Measurements from ENCODE around the gene ZNF385C. TPM values are rescaled to one million over a fixed set of nuclear protein-coding genes. Genes with fewer than 3 reads are reported as not detected.

Gene ZNF385C
- total and polyA plus RNA-seq, 4 donors, result 0.49 TPM; not detected in 3

DNA sequence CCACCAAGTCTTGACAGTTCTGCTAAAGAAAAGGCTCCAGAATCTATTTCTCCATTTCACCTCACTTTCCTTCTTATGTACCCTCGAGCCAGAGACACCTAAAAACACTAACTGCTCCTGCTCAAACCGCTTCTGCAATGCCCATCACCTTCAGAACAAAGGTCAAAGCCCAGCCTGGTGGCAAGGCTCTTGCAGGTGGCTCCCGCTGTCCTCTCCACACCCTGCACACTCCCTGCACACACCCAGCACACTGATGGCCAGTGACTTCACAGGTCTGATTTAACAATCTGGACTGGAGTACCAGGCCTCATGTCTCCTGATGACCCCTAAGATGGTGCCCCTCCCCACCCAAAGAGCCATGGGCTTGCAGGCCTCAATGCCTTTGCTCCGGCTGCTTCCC is 38.0 kb downstream of the ZNF385C start:
- no peaks in the 10 kb centered on the region for H3K9me3 ChIP-seq (ENCODE audit: control insufficient read depth, low read length)
- H3K4me1 ChIP-seq (ENCODE audit: control insufficient read depth in 1 of 2, insufficient read depth in 2 of 2, low read length in 2 of 2), result no peaks in the 10 kb centered on the region
- H3K36me3 ChIP-seq (ENCODE audit: control insufficient read depth in 1 of 2, insufficient read depth in 2 of 2, low read length in 1 of 2), result no peaks in the 10 kb centered on the region
- H3K27me3 ChIP-seq (ENCODE audit: control insufficient read depth in 1 of 2, insufficient read depth in 2 of 2, low read length in 1 of 2), result no peaks in the 10 kb centered on the region
- DNase-seq, result no peak
- H3K27ac ChIP-seq (ENCODE audit: low read depth in 1 of 2, low read length in 2 of 2), result no peak overlapping the region
- ATAC-seq (ENCODE audit: low FRiP score), result no peak
- intact Hi-C loops (cut with DNase I), result no loop called here
- 89 to 90% methylated on average over 4 of the region's 4 CpGs for WGBS, 2 donors
- no peak overlapping the region for H3K4me3 ChIP-seq (ENCODE audit: low read length in 2 of 2)

- 69 to 71% methylated on average over 4 of the region's 4 CpGs for WGBS, 2 donors
- Histone ChIP-seq H3K36me3 (ENCODE audit: control insufficient read depth in 1 of 2, insufficient read depth in 2 of 2, low read length in 1 of 2) (no peaks in the 10 kb centered on the region), H3K9me3 (ENCODE audit: control insufficient read depth, low read length) (no peaks in the 10 kb centered on the region), H3K27ac (ENCODE audit: low read depth in 1 of 2, low read length in 2 of 2) (no peak overlapping the region), H3K27me3 (ENCODE audit: control insufficient read depth in 1 of 2, insufficient read depth in 2 of 2, low read length in 1 of 2) (no peaks in the 10 kb centered on the region), H3K4me1 (ENCODE audit: control insufficient read depth in 1 of 2, insufficient read depth in 2 of 2, low read length in 2 of 2) (no peaks in the 10 kb centered on the region), H3K4me3 (ENCODE audit: low read length in 2 of 2) (no peak overlapping the region)
- ATAC-seq (ENCODE audit: low FRiP score) (no peak), DNase-seq (no peak)
- intact Hi-C loops (cut with DNase I), result no loop called here
Measured at GRCh38 chr17:42059815-42060214, 38.5 kb downstream of the ZNF385C start.

GRCh38 chr17:42058063-42058462 is 40.2 kb downstream of the ZNF385C start:
- ATAC-seq (ENCODE audit: low FRiP score), result no peak
- Histone ChIP-seq H3K27ac (ENCODE audit: low read depth in 1 of 2, low read length in 2 of 2) (no peak overlapping the region), H3K9me3 (ENCODE audit: control insufficient read depth, low read length) (no peaks in the 10 kb centered on the region), H3K36me3 (ENCODE audit: control insufficient read depth in 1 of 2, insufficient read depth in 2 of 2, low read length in 1 of 2) (no peaks in the 10 kb centered on the region), H3K27me3 (ENCODE audit: control insufficient read depth in 1 of 2, insufficient read depth in 2 of 2, low read length in 1 of 2) (no peaks in the 10 kb centered on the region), H3K4me1 (ENCODE audit: control insufficient read depth in 1 of 2, insufficient read depth in 2 of 2, low read length in 2 of 2) (no peaks in the 10 kb centered on the region), H3K4me3 (ENCODE audit: low read length in 2 of 2) (no peak overlapping the region)
- WGBS, 2 donors, result 57 to 60% methylated on average over 7 of the region's 7 CpGs
- intact Hi-C loops (cut with DNase I), result no loop called here
- no peak for DNase-seq

- Histone ChIP-seq H3K27me3 (ENCODE audit: control insufficient read depth in 1 of 2, insufficient read depth in 2 of 2, low read length in 1 of 2) (no peaks in the 10 kb centered on the region), H3K9me3 (ENCODE audit: control insufficient read depth, low read length) (no peaks in the 10 kb centered on the region), H3K27ac (ENCODE audit: low read depth in 1 of 2, low read length in 2 of 2) (no peak overlapping the region), H3K36me3 (ENCODE audit: control insufficient read depth in 1 of 2, insufficient read depth in 2 of 2, low read length in 1 of 2) (no peaks in the 10 kb centered on the region), H3K4me1 (ENCODE audit: control insufficient read depth in 1 of 2, insufficient read depth in 2 of 2, low read length in 2 of 2) (no peaks in the 10 kb centered on the region), H3K4me3 (ENCODE audit: low read length in 2 of 2) (no peak overlapping the region)
- WGBS, 2 donors, result 77 to 79% methylated on average over 3 of the region's 3 CpGs
- no peak for DNase-seq
- no peak for ATAC-seq (ENCODE audit: low FRiP score)
- intact Hi-C loops (cut with DNase I), result no loop called here
Measured at GRCh38 chr17:42056635-42057034, 41.6 kb downstream of the ZNF385C start.

DNA sequence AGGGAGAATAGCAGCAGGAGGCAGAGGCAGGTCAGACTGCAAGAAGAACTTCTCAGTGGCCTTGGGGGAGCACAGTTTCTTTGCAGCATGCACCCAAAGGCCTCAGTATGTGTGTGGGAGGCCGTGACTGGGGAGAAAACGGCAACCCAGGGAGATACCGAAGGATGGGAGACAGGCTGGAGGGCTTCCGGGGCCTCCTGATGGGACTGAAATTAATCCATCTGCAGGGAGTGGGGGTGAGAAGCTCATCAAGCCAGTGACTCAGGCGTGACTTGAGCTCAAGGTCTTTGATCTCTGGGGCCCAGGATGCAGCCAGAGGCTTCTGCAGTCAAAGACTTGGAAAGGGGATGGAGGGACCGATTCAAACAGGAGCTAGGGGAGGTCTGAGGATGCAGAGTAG is 42.8 kb downstream of the ZNF385C start:
- Histone ChIP-seq H3K27me3 (ENCODE audit: control insufficient read depth in 1 of 2, insufficient read depth in 2 of 2, low read length in 1 of 2) (no peaks in the 10 kb centered on the region), H3K27ac (ENCODE audit: low read depth in 1 of 2, low read length in 2 of 2) (no peak overlapping the region), H3K36me3 (ENCODE audit: control insufficient read depth in 1 of 2, insufficient read depth in 2 of 2, low read length in 1 of 2) (no peaks in the 10 kb centered on the region), H3K4me1 (ENCODE audit: control insufficient read depth in 1 of 2, insufficient read depth in 2 of 2, low read length in 2 of 2) (no peaks in the 10 kb centered on the region), H3K9me3 (ENCODE audit: control insufficient read depth, low read length) (no peaks in the 10 kb centered on the region), H3K4me3 (ENCODE audit: low read length in 2 of 2) (no peak overlapping the region)
- 31 to 41% methylated on average over 6 of the region's 6 CpGs for WGBS, 2 donors
- intact Hi-C loops (cut with DNase I), result no loop called here
- no peak for DNase-seq
- no peak for ATAC-seq (ENCODE audit: low FRiP score)

GRCh38 chr17:42055027-42055426 is 43.2 kb downstream of the ZNF385C start:
- Histone ChIP-seq H3K27me3 (ENCODE audit: control insufficient read depth in 1 of 2, insufficient read depth in 2 of 2, low read length in 1 of 2) (no peaks in the 10 kb centered on the region), H3K36me3 (ENCODE audit: control insufficient read depth in 1 of 2, insufficient read depth in 2 of 2, low read length in 1 of 2) (no peaks in the 10 kb centered on the region), H3K27ac (ENCODE audit: low read depth in 1 of 2, low read length in 2 of 2) (no peak overlapping the region), H3K9me3 (ENCODE audit: control insufficient read depth, low read length) (no peaks in the 10 kb centered on the region), H3K4me3 (ENCODE audit: low read length in 2 of 2) (no peak overlapping the region), H3K4me1 (ENCODE audit: control insufficient read depth in 1 of 2, insufficient read depth in 2 of 2, low read length in 2 of 2) (no peaks in the 10 kb centered on the region)
- no peak for DNase-seq
- intact Hi-C loops (cut with DNase I), result no loop called here
- 20 to 24% methylated on average over 3 of the region's 3 CpGs for WGBS, 2 donors
- ATAC-seq (ENCODE audit: low FRiP score), result no peak

GRCh38 chr17:42053731-42054500 is 44.4 kb downstream of the ZNF385C start:
- Histone ChIP-seq H3K36me3 (ENCODE audit: control insufficient read depth in 1 of 2, insufficient read depth in 2 of 2, low read length in 1 of 2) (no peaks in the 10 kb centered on the region), H3K9me3 (ENCODE audit: control insufficient read depth, low read length) (no peaks in the 10 kb centered on the region), H3K27me3 (ENCODE audit: control insufficient read depth in 1 of 2, insufficient read depth in 2 of 2, low read length in 1 of 2) (no peaks in the 10 kb centered on the region), H3K4me1 (ENCODE audit: control insufficient read depth in 1 of 2, insufficient read depth in 2 of 2, low read length in 2 of 2) (no peaks in the 10 kb centered on the region), H3K4me3 (ENCODE audit: low read length in 2 of 2) (no peak overlapping the region), H3K27ac (ENCODE audit: low read depth in 1 of 2, low read length in 2 of 2) (no peak overlapping the region)
- intact Hi-C loops (cut with DNase I), result no loop called here
- 10 to 14% methylated on average over 8 to 12 of the region's 12 CpGs for WGBS, 2 donors
- ATAC-seq (ENCODE audit: low FRiP score) (no peak), DNase-seq (no peak)

DNA sequence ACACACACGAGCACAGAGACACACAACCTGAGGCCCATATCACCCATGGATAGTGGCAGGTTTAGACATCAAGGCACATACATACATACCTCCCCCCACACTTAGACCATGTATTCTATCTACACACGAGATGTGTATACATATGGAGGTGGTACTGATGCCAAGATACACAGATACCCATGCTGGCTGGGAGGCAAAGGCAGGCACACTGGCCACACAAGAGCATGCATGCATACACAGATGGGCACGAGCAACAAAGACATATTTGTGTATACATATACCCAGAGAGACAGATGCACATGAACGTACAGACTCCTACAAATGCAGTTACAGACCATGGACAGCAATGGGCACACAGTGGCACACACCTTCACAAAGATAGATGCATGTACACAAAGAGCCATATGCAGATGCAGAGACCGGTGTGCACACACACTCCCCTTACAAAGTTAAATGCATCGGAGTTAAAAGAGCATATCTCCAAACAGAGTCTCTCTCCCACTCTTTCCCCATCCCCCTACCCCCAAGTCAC is 45.9 kb downstream of the ZNF385C start:
- Histone ChIP-seq H3K9me3 (ENCODE audit: control insufficient read depth, low read length) (no peaks in the 10 kb centered on the region), H3K4me1 (ENCODE audit: control insufficient read depth in 1 of 2, insufficient read depth in 2 of 2, low read length in 2 of 2) (no peaks in the 10 kb centered on the region), H3K4me3 (ENCODE audit: low read length in 2 of 2) (no peak overlapping the region), H3K27me3 (ENCODE audit: control insufficient read depth in 1 of 2, insufficient read depth in 2 of 2, low read length in 1 of 2) (no peaks in the 10 kb centered on the region), H3K27ac (ENCODE audit: low read depth in 1 of 2, low read length in 2 of 2) (no peak overlapping the region), H3K36me3 (ENCODE audit: control insufficient read depth in 1 of 2, insufficient read depth in 2 of 2, low read length in 1 of 2) (no peaks in the 10 kb centered on the region)
- DNase-seq (no peak), ATAC-seq (ENCODE audit: low FRiP score) (no peak)
- 58 to 64% methylated on average over 6 of the region's 6 CpGs for WGBS, 2 donors
- intact Hi-C loops (cut with DNase I), result no loop called here

DNA sequence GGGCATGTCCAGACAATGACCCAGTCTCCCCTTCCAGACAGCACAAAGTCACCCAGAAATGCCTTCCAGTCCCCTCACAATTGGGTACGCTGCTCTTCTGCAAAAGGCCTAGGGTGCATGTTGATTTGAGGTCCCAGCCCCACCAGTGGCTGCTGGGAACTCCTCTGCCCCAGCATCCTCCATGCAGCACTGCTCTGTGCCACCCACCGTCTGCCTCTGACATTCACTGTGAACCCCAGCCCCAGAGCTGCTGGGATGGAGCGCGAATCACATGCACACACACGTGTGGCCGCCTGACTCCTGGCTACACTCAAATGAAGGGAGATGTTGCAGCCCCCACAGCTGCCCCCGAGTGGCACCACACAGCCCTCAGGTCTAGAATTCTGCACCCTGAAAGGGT is 46.6 kb downstream of the ZNF385C start:
- Histone ChIP-seq H3K4me1 (ENCODE audit: control insufficient read depth in 1 of 2, insufficient read depth in 2 of 2, low read length in 2 of 2) (no peaks in the 10 kb centered on the region), H3K9me3 (ENCODE audit: control insufficient read depth, low read length) (no peaks in the 10 kb centered on the region), H3K27ac (ENCODE audit: low read depth in 1 of 2, low read length in 2 of 2) (no peak overlapping the region), H3K36me3 (ENCODE audit: control insufficient read depth in 1 of 2, insufficient read depth in 2 of 2, low read length in 1 of 2) (no peaks in the 10 kb centered on the region), H3K27me3 (ENCODE audit: control insufficient read depth in 1 of 2, insufficient read depth in 2 of 2, low read length in 1 of 2) (no peaks in the 10 kb centered on the region), H3K4me3 (ENCODE audit: low read length in 2 of 2) (no peak overlapping the region)
- ATAC-seq (ENCODE audit: low FRiP score), result no peak
- DNase-seq, result no peak
- 90 to 92% methylated on average over 7 of the region's 7 CpGs for WGBS, 2 donors
- intact Hi-C loops (cut with DNase I), result no loop called here
